ENCODE results near the gene CD22. TPM values are rescaled to one million over a fixed set of nuclear protein-coding genes. Genes with fewer than 3 reads are reported as not detected.

CD22 gene
- total RNA-seq, 1 donor from 2014 or later, result 0.23 TPM

GRCh38 chr19:35287713-35288112 lies 41.3 kb upstream of the CD22 start:
- no peak overlapping the region for H3K4me3 ChIP-seq (ENCODE audit: low read depth, low read length)
- DNase-seq (ENCODE audit: low read depth), result no peak
- TF ChIP-seq CTCF (conservative IDR thresholded peaks at IDR 0.05; ENCODE audit: low read depth, low read length), result no peak

DNA sequence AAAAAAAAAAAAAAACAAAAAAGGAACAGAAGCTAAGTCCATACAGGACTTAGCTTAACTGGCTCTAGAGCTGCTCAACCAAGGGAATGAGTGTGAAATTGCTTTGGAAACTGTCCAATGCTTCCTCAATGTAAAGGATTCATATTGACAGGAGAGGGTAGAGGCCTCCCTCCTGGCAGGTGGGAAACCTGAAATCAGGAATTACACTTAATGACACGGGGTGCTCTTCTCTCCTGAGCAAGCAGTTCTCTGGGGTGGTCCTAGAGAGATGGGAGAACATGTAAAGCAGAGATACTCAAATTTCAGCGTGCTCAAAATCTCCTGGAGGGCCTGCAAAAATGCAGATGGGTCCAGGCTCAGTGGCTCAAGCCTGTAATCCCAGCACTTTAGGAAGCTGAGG lies 40.7 kb upstream of the CD22 start:
- no peak for TF ChIP-seq CTCF (conservative IDR thresholded peaks at IDR 0.05; ENCODE audit: low read depth, low read length)
- DNase-seq (ENCODE audit: low read depth), result no peak
- no peak overlapping the region for H3K4me3 ChIP-seq (ENCODE audit: low read depth, low read length)

DNA sequence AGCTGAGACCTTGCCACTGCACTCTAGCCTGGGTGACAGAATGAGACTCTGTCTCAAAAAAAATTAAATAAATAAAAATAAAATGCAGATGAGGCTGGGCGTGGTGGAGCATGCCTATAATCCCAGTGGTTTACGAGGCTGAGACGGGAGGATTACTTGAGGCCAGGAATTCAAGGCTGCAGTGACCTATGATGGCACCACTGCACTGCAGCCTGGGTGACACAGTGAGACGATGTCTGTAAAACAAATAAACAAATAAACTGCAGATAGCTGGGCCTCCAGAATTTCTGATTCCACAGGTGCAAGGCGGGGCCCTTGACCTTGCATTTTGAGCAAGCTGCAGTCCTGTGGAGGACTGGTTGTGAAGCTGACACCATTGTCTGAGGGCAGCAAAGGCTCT lies 40.1 kb upstream of the CD22 start:
- H3K4me3 ChIP-seq (ENCODE audit: low read depth, low read length), result no peak overlapping the region

GRCh38 chr19:35290381-35291127 lies 38.4 kb upstream of the CD22 start:
- H3K4me3 ChIP-seq (ENCODE audit: low read depth, low read length), result no peak overlapping the region
- TF ChIP-seq CTCF (conservative IDR thresholded peaks at IDR 0.05; ENCODE audit: low read depth, low read length), result no peak
- no peak for DNase-seq (ENCODE audit: low read depth)

More for the DNA sequence above, 40.1 kb upstream of the CD22 start:
- no peak for DNase-seq (ENCODE audit: low read depth)
- no peak for TF ChIP-seq CTCF (conservative IDR thresholded peaks at IDR 0.05; ENCODE audit: low read depth, low read length)

DNA sequence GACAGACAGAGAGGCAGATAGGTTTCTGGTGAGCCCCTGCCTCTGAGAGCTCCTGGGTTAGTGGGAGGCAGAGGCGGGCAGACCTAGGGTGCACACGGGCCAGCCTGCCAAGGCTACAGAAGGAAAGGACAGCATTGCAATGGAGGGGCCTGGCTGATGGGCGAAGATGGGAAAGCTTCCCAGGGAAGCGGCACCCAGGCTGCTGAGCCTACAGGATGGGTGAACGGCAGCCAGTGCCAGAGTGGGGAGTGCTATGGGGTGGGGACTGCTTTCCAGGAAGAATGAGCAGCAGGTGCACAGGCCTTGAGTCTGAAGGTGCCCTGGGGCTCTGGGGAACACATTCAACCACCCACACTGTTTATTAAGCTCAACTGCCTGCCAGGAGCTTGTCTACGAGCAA lies 37.7 kb upstream of the CD22 start:
- no peak for TF ChIP-seq CTCF (conservative IDR thresholded peaks at IDR 0.05; ENCODE audit: low read depth, low read length)
- no peak overlapping the region for H3K4me3 ChIP-seq (ENCODE audit: low read depth, low read length)
- DNase-seq (ENCODE audit: low read depth), result no peak

DNA sequence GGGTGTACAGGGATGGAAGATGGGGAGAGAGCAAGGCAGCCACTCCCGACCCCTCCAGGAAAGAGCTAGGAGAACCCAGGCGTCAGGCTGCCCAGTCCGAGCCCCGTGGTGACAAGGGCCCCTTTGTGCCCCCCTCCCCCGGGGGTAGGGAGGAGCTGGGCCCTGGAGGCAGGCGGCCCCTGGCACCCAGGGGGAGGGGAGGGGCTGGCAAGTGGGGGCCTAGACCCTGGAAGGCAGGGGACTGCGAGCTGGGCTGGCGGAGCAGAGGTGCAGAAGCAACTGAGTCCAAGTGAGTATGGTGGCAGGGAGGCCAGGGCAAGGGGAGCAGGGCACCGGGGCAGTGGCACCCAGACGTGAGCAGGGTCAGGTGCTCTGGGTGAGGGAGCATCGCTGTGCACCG lies 37.1 kb upstream of the CD22 start, which contains the start of gene MAG:
MAG (plus strand) TSS at position 246 of the 400 bp plus-strand sequence. CDS start 3,248 bp downstream, outside the sequence.
- DNase-seq (ENCODE audit: low read depth), result no peak
- TF ChIP-seq CTCF (conservative IDR thresholded peaks at IDR 0.05; ENCODE audit: low read depth, low read length), result no peak
- no peak within 1 kb of the TSS for H3K4me3 ChIP-seq (ENCODE audit: low read depth, low read length)

All from epithelial cell of proximal tubule (primary cell).